K562 (cell line): ENCODE results near the gene ZSWIM3. TPM values are rescaled to one million over a fixed set of nuclear protein-coding genes. Genes with fewer than 3 reads are reported as not detected.

Source experiments
- ASH1L ChIP-seq: fragments of 450-650 bp; IDR thresholded peaks from 2 replicates; pipeline ENCODE4 v1.6.1; 2018; ENCODE audit warnings: borderline replicate concordance, mild to moderate bottlenecking, low read depth; ENCODE audit not compliant: partially characterized antibody
- CREM ChIP-seq: IDR thresholded peaks from 2 replicates; pipeline ENCODE4 v1.6.1; 2014; ENCODE audit warnings: antibody characterized with exemption, low read depth
- HIVEP1 ChIP-seq: fragments of 250-450 bp; sonication (Bioruptor Pico); IDR thresholded peaks from 2 replicates; pipeline ENCODE4 v1.4.0; 2020; ENCODE audit warnings: mild to moderate bottlenecking
- HLTF ChIP-seq: fragments of 450-650 bp; IDR thresholded peaks from 2 replicates; pipeline ENCODE4 v1.6.1; 2016
- HNRNPL ChIP-seq: fragments of 200-400 bp; formaldehyde crosslinking; IDR thresholded peaks from 2 replicates; pipeline ENCODE4 v1.6.1; 2017; ENCODE audit warnings: low read depth, mild to moderate bottlenecking, low read length
- JUND ChIP-seq, 2 experiments: IDR thresholded peaks; 2 replicates in 1 of 2; 3 replicates in 1 of 2; pipeline ENCODE4 v1.6.1; 2011; ENCODE audit warnings: borderline replicate concordance in 2 of 2, low read depth in 2 of 2, low read length in 2 of 2, improper control_type of control experiment in 1 of 2, missing biosample characterization in 1 of 2, missing genetic modification characterization in 1 of 2, missing genetic modification reagents in 1 of 2
- KAT8 ChIP-seq: fragments of 450-650 bp; IDR thresholded peaks from 2 replicates; pipeline ENCODE4 v1.6.1; 2016; ENCODE audit warnings: low read depth, mild to moderate bottlenecking
- L3MBTL2 ChIP-seq: fragments of 450-650 bp; IDR thresholded peaks from 2 replicates; pipeline ENCODE4 v1.6.1; 2016; ENCODE audit warnings: mild to moderate bottlenecking, moderate library complexity
- MYC ChIP-seq, 2 experiments: fragments of 250-450 bp in 1 of 2; sonication (Bioruptor Pico) in 1 of 2; IDR thresholded peaks; 2 replicates each; pipeline versions ENCODE4 v1.5.1 to v1.6.1; 2012 to 2021; ENCODE audit warnings: low read depth in 2 of 2, borderline replicate concordance in 1 of 2, improper control_type of control experiment in 1 of 2, low read length in 1 of 2, mild to moderate bottlenecking in 1 of 2, moderate library complexity in 1 of 2
- NCOA2 ChIP-seq, 2 experiments: fragments of 450-650 bp; IDR thresholded peaks; 2 replicates each; pipeline ENCODE4 v1.6.1; 2018; ENCODE audit warnings: mild to moderate bottlenecking in 2 of 2, moderate library complexity in 1 of 2; ENCODE audit not compliant: partially characterized antibody in 2 of 2
- NR2C1 ChIP-seq, 2 experiments: fragments of 450-650 bp; IDR thresholded peaks; 2 replicates each; pipeline ENCODE4 v1.6.1; 2017; ENCODE audit warnings: mild to moderate bottlenecking in 2 of 2, antibody characterized with exemption in 1 of 2, inconsistent platforms in 1 of 2, missing compliant biosample characterization in 1 of 2, missing genetic modification characterization in 1 of 2
- NR2C2 ChIP-seq, 2 experiments: fragments of 200-800 bp in 1 of 2; sonication (Bioruptor generic) in 1 of 2; sonication (generic) in 1 of 2; formaldehyde crosslinking in 1 of 2; IDR thresholded peaks; 2 replicates each; pipeline versions ENCODE4 v1.6.1 to v1.8.0; 2016 to 2022; ENCODE audit warnings: mild to moderate bottlenecking in 1 of 2, missing compliant biosample characterization in 1 of 2, missing genetic modification characterization in 1 of 2, missing genetic modification reagents in 1 of 2
- POLR2AphosphoS5 ChIP-seq: IDR thresholded peaks from 2 replicates; pipeline ENCODE4 v1.6.1; 2011; ENCODE audit warnings: mild to moderate bottlenecking, low read depth, low read length, moderate library complexity; ENCODE audit not compliant: control insufficient read depth, insufficient read depth
- RAD21 ChIP-seq, 2 experiments: fragments of 250-450 bp in 1 of 2; fragments of 450-650 bp in 1 of 2; sonication (Bioruptor Pico) in 1 of 2; formaldehyde crosslinking in 1 of 2; IDR thresholded peaks in 1 of 2; conservative IDR thresholded peaks in 1 of 2; 2 replicates each; pipeline versions ENCODE4 v1.4.0 to v1.8.0; 2020 to 2022; ENCODE audit warnings: mild to moderate bottlenecking in 2 of 2, moderate library complexity in 1 of 2
- ZNF561 ChIP-seq: fragments of 450-650 bp; formaldehyde crosslinking; conservative IDR thresholded peaks from 2 replicates; pipeline ENCODE4 v1.4.0; 2020; ENCODE audit warnings: mild to moderate bottlenecking, moderate library complexity
- polyA plus RNA-seq, 8 experiments: library from polyadenylated mRNA; depleted of rRNA in 4 of 8; stranded (reverse) in 5 of 8; unstranded in 3 of 8; fragments of >200 nt; fragmentation: Nextera tagmentation in 2 of 8; fragmentation: Illumina TruSeq in 1 of 8; extraction: Ambion mirVana in 2 of 8; extraction: Trizol in 1 of 8; gene quantifications; 2 replicates each; pipeline versions ENCODE4 v1.2.1 to v1.2.3, GENCODE V29; 2011 to 2014; ENCODE audit warnings: inconsistent platforms in 1 of 8, missing spikeins in 1 of 8
- total RNA-seq, 7 experiments: library from RNA; depleted of rRNA in 6 of 7; stranded (reverse); fragments of >200 nt in 6 of 7; fragmentation: Illumina TruSeq in 2 of 7; extraction: Trizol in 2 of 7; gene quantifications; 2 replicates each; pipeline versions ENCODE4 v1.2.1 to v1.2.3, GENCODE V29; 2011 to 2021; ENCODE audit warnings: low replicate concordance in 1 of 7
- TF ChIP-seq, protein P1 (sequence below): sonication (generic); formaldehyde crosslinking; IDR thresholded peaks from 2 replicates; pipeline ENCODE4 v1.8.0; 2022; ENCODE audit warnings: mild to moderate bottlenecking, low read depth, missing genetic modification reagents
- TF ChIP-seq, protein P2 (sequence below): fragments of 150-350 bp; IDR thresholded peaks from 2 replicates; pipeline ENCODE4 v1.6.1; 2014; ENCODE audit warnings: low read depth, mild to moderate bottlenecking, low read length, borderline replicate concordance

ZSWIM3 gene
- total and polyA plus RNA-seq, 9 of the 15 experiments (the other 6 are each of a cell fraction or from before 2014, with no cell fraction given), result 1.7 to 4.3 (median 2.9) TPM

DNA sequence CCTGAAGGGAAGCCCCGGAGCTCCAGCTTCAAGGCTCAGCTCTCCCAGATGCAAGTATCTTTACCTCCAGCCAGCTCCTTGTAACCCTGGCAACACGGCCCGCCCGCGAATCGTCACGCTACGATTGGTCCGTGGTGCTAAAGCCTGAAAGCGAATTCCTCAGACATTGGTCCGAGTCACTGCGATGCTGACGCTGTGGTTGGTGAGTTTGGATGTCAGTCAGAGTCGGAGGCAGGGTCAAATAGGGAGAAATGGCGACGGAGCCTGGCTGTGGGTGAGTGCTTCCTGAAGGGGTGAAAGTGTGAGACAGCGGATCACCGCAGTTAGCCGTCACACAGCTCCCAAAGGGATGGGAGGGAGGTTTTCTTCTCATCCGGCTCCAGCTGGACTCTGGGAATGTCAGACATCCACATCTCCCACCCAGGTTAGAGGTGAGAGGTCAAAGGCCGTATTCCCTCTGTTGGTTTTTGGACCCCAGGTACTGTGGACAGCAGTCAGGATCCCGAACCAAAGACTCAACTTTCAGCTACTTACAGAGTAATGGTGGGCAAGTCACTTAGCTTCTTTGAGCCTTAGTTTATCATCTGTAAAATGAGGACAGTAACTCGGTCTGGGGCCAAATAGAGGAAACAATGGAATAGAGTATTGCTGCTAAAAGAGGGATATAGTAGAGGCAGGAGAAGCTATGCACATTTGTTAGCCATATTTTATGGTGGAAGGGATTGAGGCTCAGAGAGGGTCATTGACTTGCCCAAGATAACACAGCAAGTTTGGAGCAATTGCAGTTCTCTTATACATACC, 23.8 kb downstream of the ZSWIM3 start, which contains the start of gene ZSWIM1 (continued):
- TF ChIP-seq, protein P1, sequence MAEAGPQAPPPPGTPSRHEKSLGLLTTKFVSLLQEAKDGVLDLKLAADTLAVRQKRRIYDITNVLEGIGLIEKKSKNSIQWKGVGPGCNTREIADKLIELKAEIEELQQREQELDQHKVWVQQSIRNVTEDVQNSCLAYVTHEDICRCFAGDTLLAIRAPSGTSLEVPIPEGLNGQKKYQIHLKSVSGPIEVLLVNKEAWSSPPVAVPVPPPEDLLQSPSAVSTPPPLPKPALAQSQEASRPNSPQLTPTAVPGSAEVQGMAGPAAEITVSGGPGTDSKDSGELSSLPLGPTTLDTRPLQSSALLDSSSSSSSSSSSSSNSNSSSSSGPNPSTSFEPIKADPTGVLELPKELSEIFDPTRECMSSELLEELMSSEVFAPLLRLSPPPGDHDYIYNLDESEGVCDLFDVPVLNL (CRISPR knock-in tag), result no peak
- TF ChIP-seq JUND (IDR thresholded peaks at IDR 0.05; ENCODE audit: borderline replicate concordance, low read depth, low read length), result no peak
- TF ChIP-seq JUND (tag; IDR thresholded peaks at IDR 0.05; ENCODE audit: borderline replicate concordance, low read depth, low read length), result peak; percentile 39; the same call in 2 of the 3 replicates
- TF ChIP-seq NR2C1 (IDR thresholded peaks at IDR 0.05), result peak; percentile 98
- peak; percentile 99 for TF ChIP-seq NR2C1 (tag; IDR thresholded peaks at IDR 0.05)
- 0 out of 4 replicates have a peak, but pooled peaks of 1 of the 2 experiments have one; percentile 24 for TF ChIP-seq RAD21 (CRISPR knock-in tag; conservative IDR thresholded peaks at IDR 0.05 in 1 of 2, IDR thresholded peaks at IDR 0.05 in 1 of 2)
- TF ChIP-seq NR2C2 (CRISPR knock-in tag; IDR thresholded peaks at IDR 0.05), result peak; percentile 97
- peak; percentile 99 for TF ChIP-seq NR2C2 (tag; IDR thresholded peaks at IDR 0.05)
- no peak for TF ChIP-seq MYC (IDR thresholded peaks at IDR 0.05; ENCODE audit: low read depth, low read length)
- peak; percentile 56; the same call in 1 of the 2 replicates for TF ChIP-seq MYC (CRISPR knock-in tag; IDR thresholded peaks at IDR 0.05; ENCODE audit: borderline replicate concordance, low read depth)
- TF ChIP-seq HNRNPL, result no peak
- TF ChIP-seq KAT8, result no peak
- peak; percentile 85 for TF ChIP-seq POLR2AphosphoS5
- TF ChIP-seq, protein P2, sequence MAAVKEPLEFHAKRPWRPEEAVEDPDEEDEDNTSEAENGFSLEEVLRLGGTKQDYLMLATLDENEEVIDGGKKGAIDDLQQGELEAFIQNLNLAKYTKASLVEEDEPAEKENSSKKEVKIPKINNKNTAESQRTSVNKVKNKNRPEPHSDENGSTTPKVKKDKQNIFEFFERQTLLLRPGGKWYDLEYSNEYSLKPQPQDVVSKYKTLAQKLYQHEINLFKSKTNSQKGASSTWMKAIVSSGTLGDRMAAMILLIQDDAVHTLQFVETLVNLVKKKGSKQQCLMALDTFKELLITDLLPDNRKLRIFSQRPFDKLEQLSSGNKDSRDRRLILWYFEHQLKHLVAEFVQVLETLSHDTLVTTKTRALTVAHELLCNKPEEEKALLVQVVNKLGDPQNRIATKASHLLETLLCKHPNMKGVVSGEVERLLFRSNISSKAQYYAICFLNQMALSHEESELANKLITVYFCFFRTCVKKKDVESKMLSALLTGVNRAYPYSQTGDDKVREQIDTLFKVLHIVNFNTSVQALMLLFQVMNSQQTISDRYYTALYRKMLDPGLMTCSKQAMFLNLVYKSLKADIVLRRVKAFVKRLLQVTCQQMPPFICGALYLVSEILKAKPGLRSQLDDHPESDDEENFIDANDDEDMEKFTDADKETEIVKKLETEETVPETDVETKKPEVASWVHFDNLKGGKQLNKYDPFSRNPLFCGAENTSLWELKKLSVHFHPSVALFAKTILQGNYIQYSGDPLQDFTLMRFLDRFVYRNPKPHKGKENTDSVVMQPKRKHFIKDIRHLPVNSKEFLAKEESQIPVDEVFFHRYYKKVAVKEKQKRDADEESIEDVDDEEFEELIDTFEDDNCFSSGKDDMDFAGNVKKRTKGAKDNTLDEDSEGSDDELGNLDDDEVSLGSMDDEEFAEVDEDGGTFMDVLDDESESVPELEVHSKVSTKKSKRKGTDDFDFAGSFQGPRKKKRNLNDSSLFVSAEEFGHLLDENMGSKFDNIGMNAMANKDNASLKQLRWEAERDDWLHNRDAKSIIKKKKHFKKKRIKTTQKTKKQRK, result peak; percentile 80; the same call in 1 of the 2 replicates
- TF ChIP-seq L3MBTL2, result peak; percentile 53; the same call in 1 of the 2 replicates
- TF ChIP-seq ASH1L, result peak; percentile 97
- no peak for TF ChIP-seq NCOA2 (IDR thresholded peaks at IDR 0.05; ENCODE audit: partially characterized antibody in 2 of 2)
- no peak for TF ChIP-seq HIVEP1
- TF ChIP-seq HLTF, result peak; percentile 68; the same call in 1 of the 2 replicates
- TF ChIP-seq ZNF561 (CRISPR knock-in tag), result no peak
- TF ChIP-seq CREM, result peak; percentile 86
